Measurements from ENCODE around the gene KIAA1671. TPM values are rescaled to one million over a fixed set of nuclear protein-coding genes. Genes with fewer than 3 reads are reported as not detected.

The KIAA1671 gene
- total RNA-seq, 1 donor from 2014 or later: 11.5 TPM

DNA sequence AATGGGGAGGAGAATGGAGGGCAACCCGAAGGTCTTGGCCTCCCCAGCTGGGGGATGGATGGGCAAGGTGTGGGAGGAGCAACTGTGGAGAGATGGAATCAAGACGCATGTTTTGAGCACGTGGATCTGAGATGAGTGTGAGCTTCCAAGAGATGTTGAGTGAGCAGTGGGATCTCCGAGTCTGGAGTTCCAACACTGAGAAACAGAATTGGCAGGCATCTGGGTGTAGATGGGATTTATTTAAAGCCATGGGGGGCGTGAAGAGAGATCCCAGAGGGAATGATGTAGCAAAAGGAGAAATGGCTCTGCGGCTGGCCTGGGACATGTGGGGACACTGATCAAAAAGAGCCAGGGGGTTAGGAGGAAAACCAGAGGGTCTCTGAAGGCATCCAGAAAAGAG, 95.6 kb downstream of the KIAA1671 start:
- peaks cover 4 to 9% (median 6%) of the 10 kb centered on the region in 3 donors for H3K4me1 ChIP-seq (ENCODE audit: control insufficient read depth in 3 of 3, insufficient read depth in 3 of 3, low read length in 3 of 3)
- H3K27me3 ChIP-seq (ENCODE audit: control insufficient read depth in 3 of 3, insufficient read depth in 3 of 3, low read length in 3 of 3): peaks cover 0 to 2% (median 0%) of the 10 kb centered on the region in 3 donors
- H3K27ac ChIP-seq (ENCODE audit: low read depth, low read length): no peak overlapping the region
- H3K9me3 ChIP-seq (ENCODE audit: control insufficient read depth in 3 of 3, low read length in 3 of 3): no peaks in the 10 kb centered on the region
- no peak overlapping the region for H3K9ac ChIP-seq (ENCODE audit: low read depth in 1 of 3, low read length in 3 of 3)
- H3K4me3 ChIP-seq (ENCODE audit: low read length in 3 of 3): no peak overlapping the region
- H3K36me3 ChIP-seq (ENCODE audit: control insufficient read depth in 3 of 3, insufficient read depth in 3 of 3, low read length in 3 of 3): peaks cover 0 to 10% (median 5%) of the 10 kb centered on the region in 3 donors

- Histone ChIP-seq H3K9me3 (ENCODE audit: control insufficient read depth in 3 of 3, low read length in 3 of 3) (no peaks in the 10 kb centered on the region), H3K27ac (ENCODE audit: low read depth, low read length) (no peak overlapping the region), H3K4me3 (ENCODE audit: low read length in 3 of 3) (no peak overlapping the region), H3K27me3 (ENCODE audit: control insufficient read depth in 3 of 3, insufficient read depth in 3 of 3, low read length in 3 of 3) (no peaks in the 10 kb centered on the region), H3K9ac (ENCODE audit: low read depth in 1 of 3, low read length in 3 of 3) (no peak overlapping the region), H3K4me1 (ENCODE audit: control insufficient read depth in 3 of 3, insufficient read depth in 3 of 3, low read length in 3 of 3) (peaks cover 4 to 9% (median 6%) of the 10 kb centered on the region in 3 donors), H3K36me3 (ENCODE audit: control insufficient read depth in 3 of 3, insufficient read depth in 3 of 3, low read length in 3 of 3) (peaks cover 0 to 10% (median 5%) of the 10 kb centered on the region in 3 donors)
Measured at GRCh38 chr22:25048659-25049647, 96.4 kb downstream of the KIAA1671 start.

GRCh38 chr22:25049770-25050169, 97.3 kb downstream of the KIAA1671 start:
- Histone ChIP-seq H3K9ac (ENCODE audit: low read depth in 1 of 3, low read length in 3 of 3) (no peak overlapping the region), H3K9me3 (ENCODE audit: control insufficient read depth in 3 of 3, low read length in 3 of 3) (no peaks in the 10 kb centered on the region), H3K4me1 (ENCODE audit: control insufficient read depth in 3 of 3, insufficient read depth in 3 of 3, low read length in 3 of 3) (peaks cover 4 to 9% (median 6%) of the 10 kb centered on the region in 3 donors), H3K27me3 (ENCODE audit: control insufficient read depth in 3 of 3, insufficient read depth in 3 of 3, low read length in 3 of 3) (no peaks in the 10 kb centered on the region), H3K27ac (ENCODE audit: low read depth, low read length) (no peak overlapping the region), H3K4me3 (ENCODE audit: low read length in 3 of 3) (no peak overlapping the region), H3K36me3 (ENCODE audit: control insufficient read depth in 3 of 3, insufficient read depth in 3 of 3, low read length in 3 of 3) (peaks cover 0 to 10% (median 5%) of the 10 kb centered on the region in 3 donors)

DNA sequence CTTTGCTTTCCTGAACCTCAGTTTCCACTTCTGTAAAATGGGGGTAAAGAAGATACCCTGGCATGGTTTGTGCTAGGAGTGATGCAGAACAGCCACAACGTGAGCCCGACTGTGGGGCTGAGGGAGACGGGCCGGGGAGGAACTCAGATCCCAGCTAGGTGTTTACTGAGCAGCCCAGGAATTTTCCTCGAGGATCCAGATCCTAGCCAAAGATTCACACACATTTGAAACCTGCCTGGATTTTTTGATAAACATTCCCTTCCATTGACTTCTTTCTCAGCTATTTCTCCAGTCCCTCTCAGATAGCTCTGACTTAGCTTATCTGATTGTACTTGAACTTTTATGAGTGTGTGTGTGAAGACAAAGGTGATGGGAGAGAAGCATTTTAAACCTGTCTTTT, 98.0 kb downstream of the KIAA1671 start:
- Histone ChIP-seq H3K36me3 (ENCODE audit: control insufficient read depth in 3 of 3, insufficient read depth in 3 of 3, low read length in 3 of 3) (peaks cover 0 to 10% (median 5%) of the 10 kb centered on the region in 3 donors), H3K9me3 (ENCODE audit: control insufficient read depth in 3 of 3, low read length in 3 of 3) (no peaks in the 10 kb centered on the region), H3K4me1 (ENCODE audit: control insufficient read depth in 3 of 3, insufficient read depth in 3 of 3, low read length in 3 of 3) (peaks cover 4 to 9% (median 6%) of the 10 kb centered on the region in 3 donors), H3K27ac (ENCODE audit: low read depth, low read length) (no peak overlapping the region), H3K27me3 (ENCODE audit: control insufficient read depth in 3 of 3, insufficient read depth in 3 of 3, low read length in 3 of 3) (no peaks in the 10 kb centered on the region), H3K9ac (ENCODE audit: low read depth in 1 of 3, low read length in 3 of 3) (no peak overlapping the region), H3K4me3 (ENCODE audit: low read length in 3 of 3) (no peak overlapping the region)

GRCh38 chr22:25051073-25051472, 98.6 kb downstream of the KIAA1671 start:
- Histone ChIP-seq H3K27me3 (ENCODE audit: control insufficient read depth in 3 of 3, insufficient read depth in 3 of 3, low read length in 3 of 3) (no peaks in the 10 kb centered on the region), H3K36me3 (ENCODE audit: control insufficient read depth in 3 of 3, insufficient read depth in 3 of 3, low read length in 3 of 3) (peaks cover 0 to 10% (median 5%) of the 10 kb centered on the region in 3 donors), H3K27ac (ENCODE audit: low read depth, low read length) (no peak overlapping the region), H3K9ac (ENCODE audit: low read depth in 1 of 3, low read length in 3 of 3) (no peak overlapping the region), H3K9me3 (ENCODE audit: control insufficient read depth in 3 of 3, low read length in 3 of 3) (no peaks in the 10 kb centered on the region), H3K4me3 (ENCODE audit: low read length in 3 of 3) (no peak overlapping the region), H3K4me1 (ENCODE audit: control insufficient read depth in 3 of 3, insufficient read depth in 3 of 3, low read length in 3 of 3) (peaks cover 4 to 9% (median 6%) of the 10 kb centered on the region in 3 donors)

DNA sequence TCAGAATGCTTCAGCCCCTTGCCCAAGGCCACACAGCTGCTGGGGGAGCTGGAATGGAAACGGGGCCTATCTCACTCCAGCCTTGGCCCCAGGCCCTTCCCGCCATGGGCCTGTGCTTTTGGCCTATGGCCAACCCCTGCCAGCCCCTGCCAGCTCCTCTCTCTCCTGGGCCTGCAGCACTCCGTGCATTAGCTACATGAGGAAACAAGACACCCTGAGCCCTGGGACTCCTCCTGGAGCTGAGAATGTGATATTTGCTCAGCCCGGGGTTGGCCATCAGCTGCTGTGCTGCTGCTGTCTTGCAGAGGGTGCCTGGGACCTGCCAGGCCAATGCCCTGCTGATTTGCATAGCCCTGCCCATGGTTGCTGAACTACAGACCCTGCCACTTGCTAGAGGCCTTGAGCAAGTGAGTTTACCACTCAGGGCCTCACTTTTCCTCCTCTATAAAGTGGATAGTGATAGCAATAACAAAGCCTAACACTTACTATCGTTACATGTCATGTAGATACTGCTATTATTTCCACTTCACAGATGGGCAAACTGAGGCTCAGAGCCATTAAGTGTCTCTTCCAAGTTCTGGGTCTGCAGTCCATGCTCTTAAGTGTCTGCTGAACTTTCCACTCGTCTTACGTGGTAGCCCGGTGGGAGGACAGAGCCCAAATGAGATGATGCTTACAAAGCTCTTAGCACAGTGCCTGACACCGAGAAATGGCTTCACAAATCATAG, 99.6 kb downstream of the KIAA1671 start:
- H3K4me1 ChIP-seq (ENCODE audit: control insufficient read depth in 3 of 3, insufficient read depth in 3 of 3, low read length in 3 of 3): peaks cover 4 to 9% (median 7%) of the 10 kb centered on the region in 3 donors
- no peak overlapping the region for H3K27ac ChIP-seq (ENCODE audit: low read depth, low read length)
- peaks cover 0 to 10% (median 5%) of the 10 kb centered on the region in 3 donors for H3K36me3 ChIP-seq (ENCODE audit: control insufficient read depth in 3 of 3, insufficient read depth in 3 of 3, low read length in 3 of 3)
- no peaks in the 10 kb centered on the region for H3K27me3 ChIP-seq (ENCODE audit: control insufficient read depth in 3 of 3, insufficient read depth in 3 of 3, low read length in 3 of 3)
- H3K9me3 ChIP-seq (ENCODE audit: control insufficient read depth in 3 of 3, low read length in 3 of 3): no peaks in the 10 kb centered on the region
- no peak overlapping the region for H3K4me3 ChIP-seq (ENCODE audit: low read length in 3 of 3)
- no peak overlapping the region for H3K9ac ChIP-seq (ENCODE audit: low read depth in 1 of 3, low read length in 3 of 3)

DNA sequence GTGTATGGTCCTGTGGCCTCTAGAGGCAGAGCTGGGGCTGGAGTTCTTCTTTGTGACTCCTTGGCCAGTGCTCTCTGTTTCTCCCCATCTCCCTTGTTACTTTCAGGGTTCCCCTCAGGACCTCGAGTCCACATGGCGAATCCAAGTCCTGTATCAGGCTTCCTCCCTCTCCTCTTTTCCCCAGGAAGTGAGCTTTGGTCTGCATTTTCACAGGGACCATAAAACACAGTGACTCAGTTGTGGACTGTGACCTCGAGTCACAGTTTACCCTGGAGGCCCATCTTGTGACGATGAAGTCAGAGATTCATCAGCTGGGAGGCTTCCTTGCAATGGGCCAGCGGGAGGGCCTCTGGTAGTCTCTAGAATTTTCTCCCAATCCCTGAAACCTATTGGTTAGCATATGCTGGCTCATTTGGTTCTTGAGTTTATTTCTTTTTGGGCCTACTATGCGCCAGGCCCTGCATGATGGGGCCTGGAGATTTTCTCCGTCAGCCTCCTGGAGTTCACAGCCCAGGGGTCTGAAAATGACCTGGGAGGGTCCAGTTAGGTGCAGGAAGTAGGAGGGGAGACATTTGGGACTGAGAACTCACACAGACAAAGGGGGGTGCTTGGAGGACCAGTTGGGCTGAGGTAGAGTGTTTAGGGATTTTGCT, 100.8 kb downstream of the KIAA1671 start:
- H3K9me3 ChIP-seq (ENCODE audit: control insufficient read depth in 3 of 3, low read length in 3 of 3): no peaks in the 10 kb centered on the region
- no peak overlapping the region for H3K9ac ChIP-seq (ENCODE audit: low read depth in 1 of 3, low read length in 3 of 3)
- peak overlapping the region; percentile 59 for H3K27ac ChIP-seq (ENCODE audit: low read depth, low read length)
- no peaks in the 10 kb centered on the region for H3K27me3 ChIP-seq (ENCODE audit: control insufficient read depth in 3 of 3, insufficient read depth in 3 of 3, low read length in 3 of 3)
- peaks cover 0 to 10% (median 5%) of the 10 kb centered on the region in 3 donors for H3K36me3 ChIP-seq (ENCODE audit: control insufficient read depth in 3 of 3, insufficient read depth in 3 of 3, low read length in 3 of 3)
- H3K4me3 ChIP-seq (ENCODE audit: low read length in 3 of 3): no peak overlapping the region
- H3K4me1 ChIP-seq (ENCODE audit: control insufficient read depth in 3 of 3, insufficient read depth in 3 of 3, low read length in 3 of 3): peaks cover 4 to 9% (median 8%) of the 10 kb centered on the region in 3 donors

DNA sequence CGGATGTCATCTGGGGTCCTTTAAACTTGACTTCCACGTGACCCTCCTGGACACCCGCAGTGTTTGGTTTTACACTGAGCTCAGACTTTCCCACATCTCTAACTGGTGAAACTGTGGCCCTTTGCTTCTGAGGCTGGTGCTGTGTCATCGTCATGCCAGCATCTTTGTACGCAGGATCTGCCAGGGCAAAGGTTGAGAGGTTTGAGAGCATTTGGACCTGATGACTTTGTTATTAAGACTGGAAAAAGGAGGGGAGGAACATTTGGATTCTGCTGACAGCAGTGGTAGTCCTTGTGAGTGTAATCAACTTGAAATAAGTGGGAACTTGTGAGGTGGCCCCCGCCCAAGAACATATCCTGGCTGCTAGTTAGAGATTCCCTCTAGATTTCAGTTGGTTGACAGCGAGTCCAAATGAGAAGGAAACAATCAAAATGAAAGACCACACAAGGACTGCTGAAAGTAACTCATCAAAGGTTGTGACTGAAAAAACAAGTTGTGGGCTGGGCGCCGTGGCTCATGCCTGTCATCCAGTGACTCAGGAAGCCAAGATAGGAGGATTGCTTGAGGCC, 102.5 kb downstream of the KIAA1671 start:
- no peak overlapping the region for H3K9ac ChIP-seq (ENCODE audit: low read depth in 1 of 3, low read length in 3 of 3)
- H3K36me3 ChIP-seq (ENCODE audit: control insufficient read depth in 3 of 3, insufficient read depth in 3 of 3, low read length in 3 of 3): peaks cover 0 to 5% (median 1%) of the 10 kb centered on the region in 3 donors
- H3K27ac ChIP-seq (ENCODE audit: low read depth, low read length): no peak overlapping the region
- H3K4me1 ChIP-seq (ENCODE audit: control insufficient read depth in 3 of 3, insufficient read depth in 3 of 3, low read length in 3 of 3): peaks cover 4 to 8% (median 5%) of the 10 kb centered on the region in 3 donors
- H3K9me3 ChIP-seq (ENCODE audit: control insufficient read depth in 3 of 3, low read length in 3 of 3): no peaks in the 10 kb centered on the region
- no peaks in the 10 kb centered on the region for H3K27me3 ChIP-seq (ENCODE audit: control insufficient read depth in 3 of 3, insufficient read depth in 3 of 3, low read length in 3 of 3)
- H3K4me3 ChIP-seq (ENCODE audit: low read length in 3 of 3): no peak overlapping the region

DNA sequence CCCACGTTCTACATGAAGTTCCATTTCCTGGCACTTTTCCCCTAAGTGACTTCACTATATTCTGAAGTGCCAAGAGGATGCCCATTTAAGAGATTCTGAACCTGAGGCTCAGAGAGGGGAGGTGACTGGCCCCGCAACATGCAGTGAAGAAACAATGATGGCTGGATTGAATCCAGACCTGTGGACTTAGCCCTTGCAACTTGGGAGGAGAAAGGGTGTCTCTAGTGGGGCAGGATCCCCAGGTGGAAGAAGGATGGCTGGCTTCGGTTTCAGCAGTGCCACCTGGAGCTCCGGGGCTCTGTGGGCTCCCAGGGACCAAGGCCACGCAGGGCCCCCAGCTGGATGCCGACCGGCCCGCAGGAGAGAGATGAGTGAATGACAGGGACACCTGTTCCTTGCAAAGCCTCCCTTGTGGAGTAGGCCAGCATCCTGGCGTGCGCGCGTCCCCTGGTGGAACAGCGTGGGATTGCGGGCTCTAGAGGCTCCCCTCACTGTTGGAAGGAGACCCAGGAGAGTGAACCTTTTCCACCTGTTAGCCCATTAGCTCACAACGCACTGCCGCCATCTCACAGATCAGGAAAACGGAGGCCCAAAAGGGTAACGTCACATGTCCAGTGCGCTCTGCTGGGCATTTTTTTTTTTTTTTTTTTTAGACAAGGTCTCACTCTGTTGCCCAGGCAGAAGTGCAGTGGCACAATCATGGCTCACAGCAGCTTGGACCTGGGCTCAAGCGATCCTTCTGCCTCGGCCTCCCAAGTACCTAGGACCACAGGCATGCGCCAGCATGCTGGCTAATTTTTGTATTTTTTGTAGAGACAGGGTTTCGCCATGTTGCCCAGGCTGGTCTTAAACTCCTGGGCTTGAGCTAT, 104.7 kb downstream of the KIAA1671 start:
- no peaks in the 10 kb centered on the region for H3K27me3 ChIP-seq (ENCODE audit: control insufficient read depth in 3 of 3, insufficient read depth in 3 of 3, low read length in 3 of 3)
- H3K9ac ChIP-seq (ENCODE audit: low read depth in 1 of 3, low read length in 3 of 3): no peak overlapping the region
- H3K9me3 ChIP-seq (ENCODE audit: control insufficient read depth in 3 of 3, low read length in 3 of 3): no peaks in the 10 kb centered on the region
- no peak overlapping the region for H3K27ac ChIP-seq (ENCODE audit: low read depth, low read length)
- no peak overlapping the region for H3K4me3 ChIP-seq (ENCODE audit: low read length in 3 of 3)
- H3K4me1 ChIP-seq (ENCODE audit: control insufficient read depth in 3 of 3, insufficient read depth in 3 of 3, low read length in 3 of 3): peaks cover 5 to 16% (median 11%) of the 10 kb centered on the region in 3 donors
- no peaks in the 10 kb centered on the region for H3K36me3 ChIP-seq (ENCODE audit: control insufficient read depth in 3 of 3, insufficient read depth in 3 of 3, low read length in 3 of 3)
